ENCODE data around the gene CLEC20A.

DNA sequence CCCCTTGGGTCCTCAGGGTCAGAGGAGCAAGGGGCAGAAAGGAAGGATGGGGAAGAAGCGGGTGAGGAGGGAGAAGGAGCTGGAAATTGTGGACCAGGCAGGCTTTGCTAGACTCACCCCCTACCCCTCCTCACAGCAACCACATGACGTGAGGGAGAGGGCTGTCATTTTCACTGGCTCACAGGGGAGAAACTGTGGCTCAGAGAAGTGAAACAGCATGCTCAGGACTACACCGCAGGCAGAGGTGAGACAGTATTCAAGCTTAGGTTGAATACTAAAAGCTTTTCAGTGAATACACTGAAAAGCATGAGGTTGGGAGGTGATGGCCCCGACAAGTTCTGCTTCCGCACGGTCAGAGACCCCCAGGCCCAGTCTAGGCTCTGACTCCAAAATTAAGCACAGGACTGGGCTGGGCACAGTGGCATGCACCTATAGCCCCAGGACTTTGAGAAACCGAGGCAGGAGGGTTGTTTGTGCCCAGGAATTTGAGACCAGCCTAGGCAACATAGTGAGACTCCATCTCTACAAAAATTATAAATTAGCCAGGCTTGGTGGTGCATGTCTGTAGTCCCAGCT lies 1.2 kb upstream of the CLEC20A start:
- TF ChIP-seq, protein P1, sequence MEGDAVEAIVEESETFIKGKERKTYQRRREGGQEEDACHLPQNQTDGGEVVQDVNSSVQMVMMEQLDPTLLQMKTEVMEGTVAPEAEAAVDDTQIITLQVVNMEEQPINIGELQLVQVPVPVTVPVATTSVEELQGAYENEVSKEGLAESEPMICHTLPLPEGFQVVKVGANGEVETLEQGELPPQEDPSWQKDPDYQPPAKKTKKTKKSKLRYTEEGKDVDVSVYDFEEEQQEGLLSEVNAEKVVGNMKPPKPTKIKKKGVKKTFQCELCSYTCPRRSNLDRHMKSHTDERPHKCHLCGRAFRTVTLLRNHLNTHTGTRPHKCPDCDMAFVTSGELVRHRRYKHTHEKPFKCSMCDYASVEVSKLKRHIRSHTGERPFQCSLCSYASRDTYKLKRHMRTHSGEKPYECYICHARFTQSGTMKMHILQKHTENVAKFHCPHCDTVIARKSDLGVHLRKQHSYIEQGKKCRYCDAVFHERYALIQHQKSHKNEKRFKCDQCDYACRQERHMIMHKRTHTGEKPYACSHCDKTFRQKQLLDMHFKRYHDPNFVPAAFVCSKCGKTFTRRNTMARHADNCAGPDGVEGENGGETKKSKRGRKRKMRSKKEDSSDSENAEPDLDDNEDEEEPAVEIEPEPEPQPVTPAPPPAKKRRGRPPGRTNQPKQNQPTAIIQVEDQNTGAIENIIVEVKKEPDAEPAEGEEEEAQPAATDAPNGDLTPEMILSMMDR (IDR thresholded peaks at IDR 0.05) = no peak
- no peak for TF ChIP-seq POLR2A (IDR thresholded peaks at IDR 0.05)

All from ovary (tissue), 3 donors.